CD14-positive monocyte (primary cell): ENCODE results near the gene KDM4C. TPM values are rescaled to one million over a fixed set of nuclear protein-coding genes. Genes with fewer than 3 reads are reported as not detected.

Experiments
- DNase-seq, 3 donors: peaks; one replicate each; pipeline ENCODE4 v3.0.0-alpha.2; 2011 to 2022
- H2AFZ ChIP-seq: 2 replicates; pipeline ENCODE4 v1.6.0; 2012; ENCODE audit warnings: mild to moderate bottlenecking, low read depth, low read length, inconsistent platforms; ENCODE audit not compliant: insufficient read depth, poor library complexity, severe bottlenecking
- H3K27ac ChIP-seq, 2 donors: 1 replicate in 1 of 2; 2 replicates in 1 of 2; pipeline ENCODE4 v1.5.1; 2012 to 2013; ENCODE audit warnings: low read length in 2 of 2, control low read depth in 1 of 2, inconsistent platforms in 1 of 2, low read depth in 1 of 2, mild to moderate bottlenecking in 1 of 2
- H3K27me3 ChIP-seq, 2 donors: one replicate each; pipeline versions ENCODE4 v1.6.0 to v1.6.1; 2011 to 2013; ENCODE audit warnings: low read length in 2 of 2; ENCODE audit not compliant: control insufficient read depth in 2 of 2, insufficient read depth in 2 of 2
- H3K36me3 ChIP-seq, 2 donors: replicated peaks in 1 of 2; 1 replicate in 1 of 2; 2 replicates in 1 of 2; pipeline versions ENCODE4 v1.5.1 to v1.6.1; 2012 to 2013; ENCODE audit warnings: low read length in 2 of 2, control low read depth in 1 of 2, inconsistent platforms in 1 of 2, mild to moderate bottlenecking in 1 of 2; ENCODE audit not compliant: insufficient read depth in 2 of 2, control insufficient read depth in 1 of 2
- H3K4me1 ChIP-seq, 2 donors: 1 replicate in 1 of 2; 2 replicates in 1 of 2; pipeline versions ENCODE4 v1.5.1 to v1.6.1; 2012 to 2013; ENCODE audit warnings: low read length in 2 of 2, control low read depth in 1 of 2, inconsistent platforms in 1 of 2, mild to moderate bottlenecking in 1 of 2, moderate library complexity in 1 of 2; ENCODE audit not compliant: insufficient read depth in 2 of 2, control insufficient read depth in 1 of 2
- H3K4me2 ChIP-seq: replicated peaks from 2 replicates; pipeline ENCODE3; 2012; ENCODE audit warnings: low read length, moderate library complexity, mild to moderate bottlenecking; ENCODE audit not compliant: poor library complexity, severe bottlenecking; ENCODE audit errors: extremely low read depth
- H3K4me3 ChIP-seq, 3 experiments: fragments of 200-600 bp in 1 of 3; sonication (generic) in 1 of 3; replicated peaks in 1 of 3; 1 replicate in 2 of 3; 2 replicates in 1 of 3; pipeline ENCODE4 v1.5.1; 2011 to 2013; ENCODE audit warnings: low read length in 3 of 3, mild to moderate bottlenecking in 3 of 3, control low read depth in 2 of 3, low read depth in 2 of 3, inconsistent platforms in 1 of 3, moderate library complexity in 1 of 3
- H3K79me2 ChIP-seq: 2 replicates; pipeline ENCODE4 v1.6.0; 2012; ENCODE audit warnings: mild to moderate bottlenecking, control low read depth, inconsistent platforms, low read length, moderate library complexity; ENCODE audit not compliant: insufficient read depth
- H3K9ac ChIP-seq: 2 replicates; pipeline ENCODE4 v1.6.0; 2017; ENCODE audit warnings: low read length, mild to moderate bottlenecking; ENCODE audit not compliant: insufficient read depth, poor library complexity, severe bottlenecking
- H3K9me3 ChIP-seq, 2 donors: replicated peaks in 1 of 2; 1 replicate in 1 of 2; 2 replicates in 1 of 2; pipeline versions ENCODE4 v1.5.1 to v1.6.1; 2012 to 2013; ENCODE audit warnings: low read length in 2 of 2, control low read depth in 1 of 2; ENCODE audit not compliant: control insufficient read depth in 1 of 2, insufficient read depth in 1 of 2
- H4K20me1 ChIP-seq: 2 replicates; pipeline ENCODE4 v1.6.0; 2012; ENCODE audit warnings: mild to moderate bottlenecking, low read length, control low read depth, moderate library complexity; ENCODE audit not compliant: insufficient read depth
- H3K27ac Mint-ChIP-seq, 7 donors: one replicate each; pipeline ENCODE4 v1.8.0; 2020; ENCODE audit warnings: mild to moderate bottlenecking in 7 of 7, mixed read lengths in 7 of 7, moderate library complexity in 6 of 7, inconsistent platforms in 2 of 7
- H3K27me3 Mint-ChIP-seq, 3 donors: one replicate each; pipeline ENCODE4 v1.8.0; 2021 to 2022; ENCODE audit warnings: low read depth in 3 of 3, mild to moderate bottlenecking in 3 of 3, mixed read lengths in 3 of 3, moderate library complexity in 3 of 3, inconsistent platforms in 1 of 3
- H3K36me3 Mint-ChIP-seq, 2 donors: one replicate each; pipeline ENCODE4 v1.8.0; 2020; ENCODE audit warnings: mixed read lengths in 2 of 2, inconsistent platforms in 1 of 2, mild to moderate bottlenecking in 1 of 2
- H3K4me1 Mint-ChIP-seq: one replicate; pipeline ENCODE4 v1.8.0; 2020; ENCODE audit warnings: mild to moderate bottlenecking, mixed read lengths
- H3K4me3 Mint-ChIP-seq, 2 donors: one replicate each; pipeline ENCODE4 v1.8.0; 2020; ENCODE audit warnings: mild to moderate bottlenecking in 2 of 2, mixed read lengths in 2 of 2, moderate library complexity in 1 of 2
- H3K9me3 Mint-ChIP-seq, 7 donors: one replicate each; pipeline ENCODE4 v1.8.0; 2020 to 2022; ENCODE audit warnings: mixed read lengths in 7 of 7, mild to moderate bottlenecking in 6 of 7, moderate library complexity in 6 of 7, inconsistent platforms in 2 of 7
- CTCF ChIP-seq: fragments of 200-600 bp; IDR thresholded peaks from one replicate; pipeline ENCODE4 v1.8.0; 2022; ENCODE audit warnings: antibody characterized with exemption, mild to moderate bottlenecking
- WGBS: methylation state at CpG from one replicate; pipeline ENCODE4 v1.1.5; 2013; ENCODE audit warnings: missing lambda C conversion rate; ENCODE audit not compliant: insufficient coverage; 5-methylcytosine and 5-hydroxymethylcytosine counted together
- intact Hi-C, 2 donors: fragments of 100-400 bp; cut with micrococcal nuclease; formaldehyde crosslinking; loops; one replicate each; pipeline versions ENCODE4 v1.15.0 to v1.15.1; 2023
- polyA plus RNA-seq, 3 donors: library from polyadenylated mRNA; depleted of rRNA in 1 of 3; unstranded in 2 of 3; stranded (reverse) in 1 of 3; fragments of 300-500 nt in 2 of 3; fragments of >200 nt in 1 of 3; fragmentation: Illumina TruSeq in 2 of 3; gene quantifications; 1 replicate in 2 of 3; 2 replicates in 1 of 3; pipeline ENCODE4 v1.2.3, GENCODE V29; 2012 to 2021

The KDM4C gene
- polyA plus RNA-seq, 3 donors: 15.2 to 36.2 (median 17.1) TPM

DNA sequence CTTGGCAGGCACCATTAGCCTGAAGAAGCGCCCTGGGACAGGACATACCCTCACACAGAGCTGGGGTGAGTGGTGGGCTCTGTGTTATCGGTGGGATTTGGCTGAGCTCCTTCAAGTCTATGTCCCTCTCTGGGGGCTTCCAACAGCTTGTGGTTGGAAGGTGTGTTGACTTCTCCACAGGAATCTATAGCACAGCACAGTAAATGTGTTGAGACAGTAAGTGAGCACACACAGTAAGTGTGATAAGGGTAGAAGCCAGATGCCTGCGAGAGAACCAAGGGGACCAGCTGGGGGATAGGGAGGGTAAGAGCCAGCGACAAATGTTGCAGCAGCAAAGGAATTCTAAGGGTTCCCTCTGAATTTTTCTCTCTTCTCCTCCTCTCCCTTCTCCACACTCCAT lies 448.0 kb downstream of the KDM4C start:
- Histone ChIP-seq H3K9ac (no peak overlapping the region), H3K4me1 (no peaks in the 10 kb centered on the region), H3K4me2 (no peak overlapping the region), H3K27me3 (peaks cover 21 to 27% of the 10 kb centered on the region in 2 donors), H4K20me1 (no peaks in the 10 kb centered on the region), H3K4me3 (no peak overlapping the region), H3K79me2 (no peaks in the 10 kb centered on the region), H2AFZ (no peak overlapping the region), H3K27ac (no peak overlapping the region), H3K36me3 (no peaks in the 10 kb centered on the region), H3K9me3 (no peaks in the 10 kb centered on the region)
- Mint-ChIP-seq H3K36me3 (no peaks in the 10 kb centered on the region), H3K27ac (no peak overlapping the region), H3K4me1 (no peaks in the 10 kb centered on the region), H3K4me3 (no peak overlapping the region), H3K27me3 (peaks cover 16 to 34% (median 25%) of the 10 kb centered on the region in 3 donors), H3K9me3 (peaks cover 0 to 4% (median 0%) of the 10 kb centered on the region in 7 donors)
- no peak for TF ChIP-seq CTCF
- no peak for DNase-seq
- intact Hi-C loops: no loop called here
- no CpG with 5 or more reads among the region's 4 CpGs for WGBS

DNA sequence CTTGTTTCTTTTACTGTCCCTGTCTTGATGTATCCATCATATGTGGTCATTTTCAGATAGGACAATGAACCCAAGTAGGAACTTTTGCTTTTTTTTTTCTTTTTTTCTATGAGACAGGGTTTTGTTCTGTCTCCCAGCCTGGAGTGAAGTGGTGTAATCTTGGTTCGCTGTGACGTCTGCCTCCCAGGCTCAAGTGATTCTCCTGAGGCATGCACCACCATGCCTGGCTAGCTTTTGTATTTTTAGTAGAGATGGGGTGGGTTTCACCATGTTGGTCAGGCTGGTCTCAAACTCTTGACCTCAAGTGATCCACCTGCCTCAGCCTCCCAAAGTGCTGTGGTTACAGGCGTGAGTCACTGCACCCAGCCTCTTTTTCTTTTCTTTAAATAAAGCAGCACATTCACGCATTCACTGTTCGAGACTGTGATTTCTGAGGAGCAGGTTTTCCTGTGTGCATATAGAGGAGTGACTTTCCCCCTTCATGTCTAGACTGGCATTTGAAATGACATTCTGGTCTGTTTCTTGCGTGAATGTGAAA lies 448.5 kb downstream of the KDM4C start:
- 91% methylated on average over 4 of the region's 6 CpGs for WGBS
- no peak overlapping the region for H3K4me3 Mint-ChIP-seq
- no peaks in the 10 kb centered on the region for H3K36me3 Mint-ChIP-seq
- H3K4me1 Mint-ChIP-seq: no peaks in the 10 kb centered on the region
- H3K9ac ChIP-seq: no peak overlapping the region
- no peak for DNase-seq
- no peak overlapping the region for H3K27ac Mint-ChIP-seq
- peaks cover 24 to 32% of the 10 kb centered on the region in 2 donors for H3K27me3 ChIP-seq
- H3K9me3 Mint-ChIP-seq: peaks cover 0 to 4% (median 0%) of the 10 kb centered on the region in 7 donors
- no peak overlapping the region for H3K27ac ChIP-seq
- no peak overlapping the region for H3K4me3 ChIP-seq
- intact Hi-C loops: no loop called here
- H3K79me2 ChIP-seq: no peaks in the 10 kb centered on the region
- H3K9me3 ChIP-seq: no peaks in the 10 kb centered on the region
- peaks cover 20 to 36% (median 30%) of the 10 kb centered on the region in 3 donors for H3K27me3 Mint-ChIP-seq
- no peak overlapping the region for H2AFZ ChIP-seq
- no peaks in the 10 kb centered on the region for H4K20me1 ChIP-seq
- H3K36me3 ChIP-seq: no peaks in the 10 kb centered on the region
- TF ChIP-seq CTCF: no peak
- no peak overlapping the region for H3K4me2 ChIP-seq
- no peaks in the 10 kb centered on the region for H3K4me1 ChIP-seq
